Activated CD4-positive, alpha-beta memory T cell treated with anti-CD3 and anti-CD28 coated beads, Interleukin-2, amount 10 ng/mL, durations not matched to agents 7 days and 5 days (primary cell): Measurements from ENCODE around the gene FAM241A. TPM values are rescaled to one million over a fixed set of nuclear protein-coding genes. Genes with fewer than 3 reads are reported as not detected.
"Not testable (repeated sequence)": the region's sequence is repeated elsewhere in the genome, so short reads cannot be mapped to it uniquely, and the experiment has no call there.

Experiments
- CTCF ChIA-PET: fragments of 350-600 bp; sonication (Branson Sonifier 250); formaldehyde crosslinking; loops from one replicate; lab custom pipeline; 2021; ENCODE audit warnings: antibody characterized with exemption, inconsistent platforms; lab: Charles Lee
- POLR2A ChIA-PET: fragments of 350-600 bp; sonication (Branson Sonifier 250); formaldehyde crosslinking; loops from one replicate; lab custom pipeline; 2021; ENCODE audit warnings: antibody characterized with exemption; lab: Charles Lee
- DNase-seq: peaks from one replicate; pipeline ENCODE4 v3.0.0-alpha.2; 2020
- H3K27ac Mint-ChIP-seq: one replicate; pipeline ENCODE4 v1.8.0; 2021; ENCODE audit warnings: mild to moderate bottlenecking, mixed read lengths
- H3K27me3 Mint-ChIP-seq: one replicate; pipeline ENCODE4 v1.8.0; 2021; ENCODE audit warnings: mixed read lengths
- H3K36me3 Mint-ChIP-seq: one replicate; pipeline ENCODE4 v1.8.0; 2021; ENCODE audit warnings: low read depth, mixed read lengths
- H3K4me1 Mint-ChIP-seq: one replicate; pipeline ENCODE4 v1.8.0; 2021; ENCODE audit warnings: mixed read lengths
- H3K4me3 Mint-ChIP-seq: one replicate; pipeline ENCODE4 v1.8.0; 2021; ENCODE audit warnings: mild to moderate bottlenecking, mixed read lengths
- H3K9me3 Mint-ChIP-seq: one replicate; pipeline ENCODE4 v1.8.0; 2021; ENCODE audit warnings: mixed read lengths
- total RNA-seq, 2 experiments: library from RNA; stranded (reverse); gene quantifications; one replicate each; pipeline ENCODE4 v1.2.3, GENCODE V29; 2021

FAM241A gene
- total RNA-seq, 2 experiments from 2014 or later, result 1.2 to 1.4 TPM

- no peak for DNase-seq
- ChIA-PET CTCF (interaction anchor here (1.7 kb wide), 1 partner anchor 49 kb away, joined by 3 read pairs; no protein-coding TSS in a partner anchor), POLR2A (no interaction called here)
- H3K9me3 Mint-ChIP-seq, result no peaks in the 10 kb centered on the region
- no peaks in the 10 kb centered on the region for H3K27me3 Mint-ChIP-seq
- H3K4me1 Mint-ChIP-seq, result peaks cover 31% of the 10 kb centered on the region
- no peak overlapping the region for H3K4me3 Mint-ChIP-seq
- H3K27ac Mint-ChIP-seq, result no peak overlapping the region
- H3K36me3 Mint-ChIP-seq, result peaks cover 5% of the 10 kb centered on the region
Observed at GRCh38 chr4:112183252-112183651, 38.0 kb downstream of the FAM241A start.

GRCh38 chr4:112184438-112184837 is 39.2 kb downstream of the FAM241A start:
- CTCF ChIA-PET, result interaction anchor here (1.4 kb wide), 1 partner anchor 10 kb away, joined by 4 read pairs; no protein-coding TSS in a partner anchor
- no peaks in the 10 kb centered on the region for H3K9me3 Mint-ChIP-seq
- POLR2A ChIA-PET, result no interaction called here
- no peak for DNase-seq
- no peak overlapping the region for H3K4me3 Mint-ChIP-seq
- no peak overlapping the region for H3K27ac Mint-ChIP-seq
- peaks cover 25% of the 10 kb centered on the region for H3K4me1 Mint-ChIP-seq
- H3K36me3 Mint-ChIP-seq, result no peaks in the 10 kb centered on the region
- H3K27me3 Mint-ChIP-seq, result no peaks in the 10 kb centered on the region

- ChIA-PET POLR2A (no interaction called here), CTCF (interaction anchor here (1.4 kb wide), 1 partner anchor 11 kb away, joined by 4 read pairs; no protein-coding TSS in a partner anchor)
- Mint-ChIP-seq H3K27ac (no peak overlapping the region), H3K4me1 (peaks cover 25% of the 10 kb centered on the region), H3K27me3 (no peaks in the 10 kb centered on the region), H3K36me3 (no peaks in the 10 kb centered on the region), H3K4me3 (no peak overlapping the region), H3K9me3 (no peaks in the 10 kb centered on the region)
- DNase-seq, result no peak
Observed at GRCh38 chr4:112185334-112185733, 40.1 kb downstream of the FAM241A start.

- Mint-ChIP-seq H3K4me1 (peaks cover 25% of the 10 kb centered on the region), H3K27me3 (no peaks in the 10 kb centered on the region), H3K9me3 (no peaks in the 10 kb centered on the region), H3K4me3 (no peak overlapping the region), H3K36me3 (peaks cover 4% of the 10 kb centered on the region), H3K27ac (no peak overlapping the region)
- DNase-seq, result no peak
- ChIA-PET POLR2A (no interaction called here), CTCF (interaction anchor here (0.5 to 1.4 kb wide), 2 partner anchors 11 to 18 kb away, joined by 3 to 4 read pairs; no protein-coding TSS in a partner anchor)
Observed at GRCh38 chr4:112185740-112186670, 40.8 kb downstream of the FAM241A start.

- H3K36me3 Mint-ChIP-seq, result peaks cover 4% of the 10 kb centered on the region
- H3K4me3 Mint-ChIP-seq, result no peak overlapping the region
- no peak for DNase-seq
- peaks cover 1% of the 10 kb centered on the region for H3K4me1 Mint-ChIP-seq
- H3K27ac Mint-ChIP-seq, result no peak overlapping the region
- ChIA-PET POLR2A (no interaction called here), CTCF (interaction anchor here (0.7 to 1.2 kb wide), 3 partner anchors 9 to 46 kb away, joined by 3 to 4 read pairs (median 3); no protein-coding TSS in a partner anchor)
- no peaks in the 10 kb centered on the region for H3K9me3 Mint-ChIP-seq
- H3K27me3 Mint-ChIP-seq, result no peaks in the 10 kb centered on the region
Observed at GRCh38 chr4:112189754-112190153, 44.5 kb downstream of the FAM241A start.

GRCh38 chr4:112190684-112191083 is 45.4 kb downstream of the FAM241A start:
- H3K9me3 Mint-ChIP-seq, result no peaks in the 10 kb centered on the region
- no peaks in the 10 kb centered on the region for H3K4me1 Mint-ChIP-seq
- no peaks in the 10 kb centered on the region for H3K27me3 Mint-ChIP-seq
- ChIA-PET POLR2A (no interaction called here), CTCF (interaction anchor here (0.9 kb wide), 1 partner anchor 10 kb away, joined by 3 read pairs; no protein-coding TSS in a partner anchor)
- H3K4me3 Mint-ChIP-seq, result no peak overlapping the region
- H3K27ac Mint-ChIP-seq, result no peak overlapping the region
- peaks cover 4% of the 10 kb centered on the region for H3K36me3 Mint-ChIP-seq
- no peak for DNase-seq

- H3K27ac Mint-ChIP-seq, result no peak overlapping the region
- no peak for DNase-seq
- peaks cover 17% of the 10 kb centered on the region for H3K4me1 Mint-ChIP-seq
- ChIA-PET POLR2A (no interaction called here), CTCF (interaction anchor here (0.6 to 1.1 kb wide), 2 partner anchors 95 to 252 kb away, joined by 3 to 4 read pairs; no protein-coding TSS in a partner anchor)
- H3K9me3 Mint-ChIP-seq, result no peaks in the 10 kb centered on the region
- H3K27me3 Mint-ChIP-seq, result no peaks in the 10 kb centered on the region
- no peaks in the 10 kb centered on the region for H3K36me3 Mint-ChIP-seq
- H3K4me3 Mint-ChIP-seq, result no peak overlapping the region
Observed at GRCh38 chr4:112196461-112196860, 51.2 kb downstream of the FAM241A start.

GRCh38 chr4:112199041-112199440 is 53.8 kb downstream of the FAM241A start:
- peaks cover 17% of the 10 kb centered on the region for H3K4me1 Mint-ChIP-seq
- H3K9me3 Mint-ChIP-seq, result no peaks in the 10 kb centered on the region
- H3K36me3 Mint-ChIP-seq, result no peaks in the 10 kb centered on the region
- DNase-seq, result no peak
- no peaks in the 10 kb centered on the region for H3K27me3 Mint-ChIP-seq
- no peak overlapping the region for H3K27ac Mint-ChIP-seq
- H3K4me3 Mint-ChIP-seq, result no peak overlapping the region
- POLR2A ChIA-PET, result no interaction called here
- CTCF ChIA-PET, result no interaction called here

- no peaks in the 10 kb centered on the region for H3K9me3 Mint-ChIP-seq
- no peak overlapping the region for H3K4me3 Mint-ChIP-seq
- no peak overlapping the region for H3K27ac Mint-ChIP-seq
- no peaks in the 10 kb centered on the region for H3K36me3 Mint-ChIP-seq
- no peak for DNase-seq
- ChIA-PET CTCF (interaction anchor here (1.2 kb wide), 1 partner anchor 12 kb away, joined by 4 read pairs; no protein-coding TSS in a partner anchor), POLR2A (no interaction called here)
- no peaks in the 10 kb centered on the region for H3K27me3 Mint-ChIP-seq
- peaks cover 17% of the 10 kb centered on the region for H3K4me1 Mint-ChIP-seq
Observed at GRCh38 chr4:112201915-112202505, 56.8 kb downstream of the FAM241A start.

- Mint-ChIP-seq H3K9me3 (no peaks in the 10 kb centered on the region), H3K27ac (no peak overlapping the region), H3K36me3 (no peaks in the 10 kb centered on the region), H3K4me1 (peaks cover 17% of the 10 kb centered on the region), H3K27me3 (no peaks in the 10 kb centered on the region), H3K4me3 (no peak overlapping the region)
- DNase-seq, result no peak
- ChIA-PET POLR2A (no interaction called here), CTCF (interaction anchor here (0.6 to 0.7 kb wide), 3 partner anchors 17 to 462 kb away, joined by 3 to 7 read pairs (median 3); no protein-coding TSS in a partner anchor)
Observed at GRCh38 chr4:112203593-112203992, 58.3 kb downstream of the FAM241A start.

- DNase-seq, result no peak
- Mint-ChIP-seq H3K9me3 (no peaks in the 10 kb centered on the region), H3K4me3 (no peak overlapping the region), H3K4me1 (no peaks in the 10 kb centered on the region), H3K36me3 (no peaks in the 10 kb centered on the region), H3K27ac (no peak overlapping the region), H3K27me3 (no peaks in the 10 kb centered on the region)
- POLR2A ChIA-PET, result no interaction called here
- CTCF ChIA-PET, result no interaction called here
Observed at GRCh38 chr4:112206431-112206830, 61.2 kb downstream of the FAM241A start.

GRCh38 chr4:112208137-112209095 is 63.2 kb downstream of the FAM241A start:
- H3K27ac Mint-ChIP-seq, H3K9me3 Mint-ChIP-seq, H3K4me1 Mint-ChIP-seq, POLR2A ChIA-PET, H3K36me3 Mint-ChIP-seq, H3K4me3 Mint-ChIP-seq, DNase-seq, CTCF ChIA-PET, H3K27me3 Mint-ChIP-seq: not testable (repeated sequence)
